Renal cortical epithelial cell (primary cell): ENCODE data around the gene TFB2M. TPM values are rescaled to one million over a fixed set of nuclear protein-coding genes. Genes with fewer than 3 reads are reported as not detected.

ENCODE experiments used
- DNase-seq: peaks from one replicate; pipeline ENCODE4 v3.0.0-alpha.2; 2011; ENCODE audit warnings: low read depth
- total RNA-seq: library from RNA; depleted of rRNA; stranded (reverse); fragments of >200 nt; gene quantifications from 2 replicates; pipeline ENCODE4 v1.2.3, GENCODE V29; 2014

TFB2M gene
- total RNA-seq, 1 donor from 2014 or later, result 20.8 TPM

GRCh38 chr1:246513619-246514343 lies 52.3 kb downstream of the TFB2M start:
- no peak for DNase-seq

GRCh38 chr1:246513041-246513440 lies 53.0 kb downstream of the TFB2M start:
- DNase-seq, result no peak

- no peak for DNase-seq
These were observed 53.4 kb downstream of the TFB2M start for GRCh38 chr1:246512635-246513034.

GRCh38 chr1:246512230-246512629 lies 53.8 kb downstream of the TFB2M start:
- DNase-seq, result no peak

GRCh38 chr1:246511203-246511602 lies 54.9 kb downstream of the TFB2M start:
- no peak for DNase-seq

GRCh38 chr1:246510147-246511030 lies 55.7 kb downstream of the TFB2M start:
- DNase-seq, result no peak

GRCh38 chr1:246508897-246509688 lies 57.0 kb downstream of the TFB2M start:
- DNase-seq, result no peak

GRCh38 chr1:246506674-246507481 lies 59.2 kb downstream of the TFB2M start, which contains the start of gene SMYD3:
SMYD3 (minus strand) TSS chr1:246507279.
- DNase-seq, result peak; percentile 36

- no peak for DNase-seq
These were observed 59.7 kb downstream of the TFB2M start for GRCh38 chr1:246506367-246506673.

- DNase-seq, result peak; percentile 86
These were observed 62.7 kb downstream of the TFB2M start for GRCh38 chr1:246503341-246503740.

GRCh38 chr1:246497331-246497915 lies 68.6 kb downstream of the TFB2M start:
- DNase-seq, result peak; percentile 78

GRCh38 chr1:246492611-246493245 lies 73.3 kb downstream of the TFB2M start:
- peak; percentile 70 for DNase-seq

- no peak for DNase-seq
These were observed 74.5 kb downstream of the TFB2M start for GRCh38 chr1:246491551-246492053.

Other genes starting within 250 kb of the TFB2M start
- gene SMYD3, start 59.0 kb downstream of the TFB2M start, total RNA-seq, result 24.8 and 29.5 TPM in 2 replicates
- 13.0 and 27.1 TPM in 2 replicates for gene CNST, start 195 bp upstream of the TFB2M start, total RNA-seq
- 76.4 and 92.5 TPM in 2 replicates for gene SCCPDH, start 158.1 kb upstream of the TFB2M start, total RNA-seq